Fibroblast of the conjunctiva (primary cell): ENCODE data around the gene NEIL1.
"Not testable (repeated sequence)": the region's sequence is repeated elsewhere in the genome, so short reads cannot be mapped to it uniquely, and the experiment has no call there.

Experiments used
- DNase-seq: peaks from one replicate; pipeline ENCODE4 v3.0.0-alpha.2; 2010; ENCODE audit warnings: low read depth

NEIL1 gene

GRCh38 chr15:75346796-75347221 is at the start of gene NEIL1:
TSS of gene NEIL1 (plus strand) at chr15:75347039. CDS start at chr15:75348906, 1,867 bp downstream.
- DNase-seq, result no peak

DNA sequence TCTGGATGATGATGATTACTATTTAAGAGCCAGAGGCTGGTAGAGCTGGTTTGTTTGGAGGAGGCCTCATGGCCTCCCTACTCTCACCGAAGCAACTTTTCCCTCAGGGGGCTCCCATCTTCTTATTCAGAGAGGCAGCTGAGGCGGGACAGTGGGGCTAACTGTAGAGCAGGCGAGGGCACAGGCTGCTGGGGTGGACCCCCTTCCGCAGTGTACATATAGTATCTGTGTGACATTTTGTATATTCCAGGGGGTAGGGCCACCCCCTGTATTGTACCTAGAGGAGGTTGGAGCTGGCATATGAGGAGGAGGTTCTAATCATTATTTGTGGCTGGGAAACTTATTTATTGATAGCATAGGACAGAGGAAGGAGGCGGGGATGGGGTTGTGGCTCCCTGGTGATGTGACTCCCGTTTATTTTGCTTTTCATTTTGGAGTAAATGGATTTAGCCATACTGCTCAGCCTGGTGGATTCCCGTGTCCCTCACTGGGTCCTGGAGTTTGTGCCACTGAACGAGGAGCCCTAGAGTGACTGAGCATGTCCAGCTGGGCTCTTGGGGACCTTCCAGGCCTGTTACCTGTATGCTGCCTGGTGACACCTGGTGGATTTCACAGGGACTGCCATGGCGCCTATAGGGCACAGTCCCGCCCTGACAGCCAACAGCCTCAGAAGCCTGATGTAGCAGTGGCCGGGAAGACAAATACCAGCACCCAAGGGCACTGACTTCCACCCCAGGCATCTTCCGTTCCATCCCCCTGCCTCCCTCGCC is 48.1 kb upstream of the NEIL1 start:
- DNase-seq, result not testable (repeated sequence)

DNA sequence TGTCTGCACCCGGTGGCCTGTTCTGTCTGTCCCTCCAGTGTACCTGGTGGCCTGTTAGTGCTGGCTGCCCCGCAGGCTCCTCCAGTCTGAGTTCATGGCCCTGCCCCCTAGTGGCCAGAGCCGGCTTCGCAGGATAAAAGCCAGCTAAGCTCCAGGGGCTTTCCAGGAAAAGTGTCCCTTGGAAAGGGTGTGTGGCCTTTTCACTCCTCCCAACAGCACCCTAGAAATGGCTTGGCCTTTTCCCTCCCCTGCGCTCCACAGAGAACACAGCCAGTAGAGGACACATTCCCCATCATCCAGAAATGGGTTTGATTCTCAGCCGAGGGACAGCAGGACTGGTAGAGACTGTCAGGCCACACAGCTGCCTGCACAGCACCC is 47.5 kb upstream of the NEIL1 start:
- DNase-seq, result not testable (repeated sequence)

GRCh38 chr15:75300026-75300425 is 46.8 kb upstream of the NEIL1 start:
- not testable (repeated sequence) for DNase-seq

DNA sequence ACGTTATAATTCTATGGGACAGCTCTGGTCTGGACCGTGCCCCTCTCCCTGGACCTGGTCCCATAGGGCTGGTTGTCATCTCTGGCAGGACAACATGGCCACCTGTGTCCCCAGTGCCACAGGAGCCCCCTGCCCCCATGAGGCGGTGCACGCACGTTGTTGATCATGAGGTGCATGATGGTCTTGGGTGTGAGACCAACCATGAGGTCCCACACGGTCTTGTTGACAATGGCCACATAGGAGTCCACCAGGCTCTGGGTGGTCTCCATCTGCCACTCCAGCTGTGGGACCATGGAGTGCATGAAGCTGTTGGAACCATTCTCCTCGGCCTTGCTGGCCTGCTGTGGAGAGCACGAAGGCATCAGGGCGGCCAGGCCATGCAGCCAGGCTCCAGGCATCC is 44.5 kb upstream of the NEIL1 start:
- DNase-seq, result no peak

GRCh38 chr15:75302753-75303152 is 44.1 kb upstream of the NEIL1 start:
- DNase-seq, result not testable (repeated sequence)

DNA sequence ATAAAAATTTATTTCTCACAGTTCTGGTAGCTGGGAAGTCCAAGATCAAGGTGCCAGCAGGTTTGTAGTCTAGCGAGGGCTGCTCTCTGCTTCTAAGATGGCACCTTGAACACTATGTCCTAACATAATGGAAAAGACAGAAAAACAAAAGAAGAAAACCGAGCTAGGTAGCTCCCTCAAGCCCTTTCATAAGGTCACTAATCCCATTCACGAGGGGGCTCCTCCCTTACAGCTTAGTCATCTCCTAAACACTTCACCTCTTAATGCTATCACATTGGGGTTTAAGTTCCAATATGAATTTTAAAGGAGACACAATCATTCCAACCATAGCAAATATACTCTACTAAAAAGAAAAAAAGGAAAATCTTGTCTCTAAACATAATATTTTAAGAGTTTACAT is 40.7 kb upstream of the NEIL1 start:
- DNase-seq, result no peak

DNA sequence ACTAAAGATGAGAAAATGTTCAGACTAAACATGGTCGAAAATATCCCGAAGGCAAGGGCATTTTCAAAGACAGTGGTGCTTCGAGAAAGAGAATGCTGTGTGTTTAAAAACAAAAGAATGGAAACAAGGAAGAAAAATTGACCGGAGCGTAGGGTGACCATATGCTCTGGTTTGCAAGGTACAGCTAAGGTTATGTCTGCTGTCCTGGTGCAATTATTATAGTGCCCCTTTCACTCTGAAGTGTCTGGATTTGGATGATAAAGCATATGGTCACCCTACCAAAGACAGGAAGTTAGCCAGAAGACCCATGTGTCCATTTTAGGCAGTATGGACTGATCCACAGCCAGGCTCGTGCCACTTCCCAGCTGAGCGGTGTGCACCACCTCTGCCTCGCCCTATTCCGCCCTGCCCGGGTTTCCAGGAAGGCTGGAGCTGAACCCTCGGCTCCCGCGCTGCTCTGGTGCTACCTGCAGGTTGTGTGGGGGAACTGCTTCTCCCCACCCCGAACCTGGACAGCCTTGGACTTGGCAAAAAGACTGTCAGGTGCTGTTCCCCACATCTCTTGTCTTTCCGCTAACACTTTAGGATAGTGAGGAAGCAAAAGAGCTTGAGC is 39.0 kb upstream of the NEIL1 start:
- peak; percentile 3 for DNase-seq

- no peak for DNase-seq
Observed at GRCh38 chr15:75309711-75310110, 37.1 kb upstream of the NEIL1 start.

DNA sequence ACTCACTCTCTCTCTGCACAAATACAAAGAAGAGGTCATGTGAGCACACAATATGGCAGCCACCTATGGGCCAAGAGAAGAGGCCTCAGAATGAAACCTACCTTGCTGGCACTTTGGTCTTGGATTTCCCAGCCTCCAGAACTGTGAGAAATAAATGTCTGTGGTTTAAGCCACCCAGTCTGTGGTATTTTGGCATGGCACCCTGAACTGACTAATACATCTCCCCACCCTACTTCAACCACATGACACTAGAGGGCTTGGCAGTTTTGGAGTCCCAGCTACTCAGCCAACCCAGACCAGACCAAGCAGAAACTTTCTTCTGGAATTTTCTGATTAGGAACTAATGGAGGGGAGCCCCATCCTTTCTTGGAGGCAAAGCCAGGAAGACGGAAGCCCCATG is 34.3 kb upstream of the NEIL1 start:
- DNase-seq, result not testable (repeated sequence)

- no peak for DNase-seq
Observed at GRCh38 chr15:75313116-75313845, 33.6 kb upstream of the NEIL1 start.

DNA sequence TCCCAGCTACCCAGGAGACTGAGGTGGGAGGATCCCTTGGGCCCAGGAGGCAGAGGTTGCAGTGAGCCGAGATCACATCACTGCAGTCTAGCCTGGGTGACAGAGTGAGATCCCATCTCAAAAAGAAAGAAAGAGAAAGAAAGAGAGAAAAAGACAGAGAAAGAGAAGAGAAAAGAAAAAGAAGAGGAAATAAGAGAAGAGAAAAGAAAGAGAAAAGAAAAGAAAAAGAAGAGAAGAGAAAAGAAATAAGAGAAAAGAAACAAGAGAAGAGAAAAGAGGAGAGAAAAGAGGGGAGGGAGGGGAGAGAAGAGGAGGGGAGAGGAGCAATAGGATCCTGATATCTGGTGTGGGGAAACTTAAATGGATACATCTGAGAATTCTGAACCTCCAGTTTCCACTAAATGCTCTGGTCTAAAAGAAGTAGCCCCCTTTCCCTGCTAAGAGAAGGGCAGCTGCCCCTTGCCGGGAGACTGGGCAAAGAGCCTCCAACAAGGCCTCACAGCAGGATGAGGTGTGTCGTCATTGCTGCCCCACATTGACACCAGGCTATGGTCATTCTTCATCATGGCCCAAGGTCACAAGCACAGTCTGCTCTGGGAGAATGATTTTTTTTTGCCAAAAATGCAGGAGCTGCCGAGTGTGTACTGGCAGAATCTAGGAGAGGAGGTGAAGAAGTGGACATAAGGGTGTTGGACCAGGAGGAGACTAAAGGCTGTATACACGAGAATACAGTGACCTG is 32.1 kb upstream of the NEIL1 start:
- DNase-seq, result no peak

GRCh38 chr15:75319231-75319897 is 27.5 kb upstream of the NEIL1 start:
- not testable (repeated sequence) for DNase-seq

- DNase-seq, result no peak
Observed at GRCh38 chr15:75321711-75322110, 25.1 kb upstream of the NEIL1 start.

GRCh38 chr15:75325922-75326321 is 20.9 kb upstream of the NEIL1 start:
- no peak for DNase-seq

DNA sequence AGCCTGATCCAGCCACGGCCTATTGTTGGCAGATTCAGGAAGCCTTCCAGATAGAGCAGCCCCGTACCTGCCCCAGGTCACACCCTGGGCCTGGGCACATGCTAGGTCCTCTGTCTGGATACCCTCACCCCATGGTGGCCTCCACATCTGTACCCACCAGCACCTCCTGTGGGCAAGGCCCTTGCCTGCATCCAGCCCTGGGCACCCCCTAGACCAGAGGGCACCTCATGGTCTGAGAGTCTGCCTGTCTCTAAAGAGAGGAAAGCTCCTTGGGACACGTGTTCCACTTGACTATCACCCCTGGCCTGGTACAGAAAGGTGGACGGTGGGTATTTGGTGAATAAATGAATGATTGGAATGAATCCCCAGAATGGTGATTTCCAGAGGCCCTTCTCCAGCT is 19.8 kb upstream of the NEIL1 start:
- no peak for DNase-seq

- no peak for DNase-seq
Observed at GRCh38 chr15:75327491-75327890, 19.3 kb upstream of the NEIL1 start.

DNA sequence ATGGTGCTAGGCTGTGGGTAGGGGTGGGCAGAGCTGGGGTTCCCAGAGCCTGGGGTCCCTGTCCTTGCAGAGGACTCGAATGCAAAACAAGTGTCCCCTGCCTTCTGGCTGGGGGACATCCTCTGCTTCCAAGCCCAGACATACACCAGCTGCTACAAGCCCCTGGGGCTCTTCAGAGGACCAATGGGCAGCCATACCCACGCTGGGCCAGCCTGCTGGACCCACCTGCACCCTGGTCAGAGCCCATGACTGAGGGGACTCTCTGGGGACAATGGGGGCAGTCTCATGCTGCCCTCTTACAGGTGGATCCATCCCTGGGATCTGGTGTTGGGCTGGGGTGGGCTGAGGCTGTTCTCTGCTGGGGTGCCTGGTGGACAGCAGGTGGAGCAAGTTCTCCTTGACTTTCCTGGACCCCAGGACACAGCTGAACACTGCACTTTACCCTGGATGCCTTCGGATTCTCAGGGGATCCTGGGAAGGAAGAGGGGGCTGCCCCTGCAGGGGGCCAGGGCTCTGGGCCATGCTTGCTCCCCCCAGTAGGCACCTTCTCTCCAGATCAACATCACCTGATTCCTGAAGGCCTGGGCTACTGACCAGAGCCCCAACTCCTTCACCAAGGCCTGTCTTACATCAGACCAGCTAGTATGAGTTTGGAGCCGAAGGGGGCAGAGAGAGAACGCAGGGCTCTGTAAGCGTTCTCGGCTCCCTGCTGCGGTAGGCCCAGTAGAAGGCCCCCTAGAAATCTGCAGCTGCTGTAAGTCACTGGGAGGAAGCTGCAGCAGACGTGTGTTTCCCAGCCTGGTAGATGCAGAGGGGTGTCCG is 18.1 kb upstream of the NEIL1 start:
- no peak for DNase-seq

DNA sequence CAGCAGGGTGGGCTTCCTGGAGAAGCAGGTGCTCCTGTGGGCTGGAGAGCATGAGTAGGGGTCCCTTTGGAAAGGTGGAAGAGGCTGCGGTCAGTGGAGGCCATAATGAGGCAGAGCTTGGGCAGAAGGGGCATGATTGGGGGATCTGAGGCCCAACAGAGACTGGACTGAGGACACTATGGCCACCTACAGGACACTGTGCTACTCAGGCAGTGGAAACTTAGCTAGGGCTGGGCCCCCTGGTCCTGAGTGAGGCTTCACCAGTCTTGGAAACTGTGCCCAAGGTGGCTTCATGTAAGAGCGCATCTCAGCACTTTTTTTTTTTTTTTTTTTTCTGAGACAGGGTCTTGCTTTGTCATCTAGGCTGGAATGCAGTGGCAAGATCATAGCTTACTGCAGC is 17.3 kb upstream of the NEIL1 start:
- no peak for DNase-seq

DNA sequence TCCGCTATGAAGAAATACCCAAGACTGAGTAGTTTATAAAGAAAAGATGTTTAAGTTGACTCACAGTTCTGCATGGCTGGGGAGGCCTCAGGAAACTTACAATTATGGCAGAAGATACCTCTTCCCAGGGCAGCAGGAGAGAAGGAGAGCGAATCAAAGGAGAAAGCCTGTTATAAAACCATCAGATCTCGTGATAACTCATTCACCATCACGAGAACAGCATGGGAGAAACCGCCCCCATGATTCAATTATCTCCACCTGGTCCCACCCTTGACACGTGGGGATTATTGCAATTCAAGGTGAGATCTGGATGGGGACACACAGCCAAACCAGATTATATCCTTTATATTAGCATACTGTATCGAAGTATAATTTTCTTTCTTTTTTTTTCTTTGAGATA is 14.7 kb upstream of the NEIL1 start:
- not testable (repeated sequence) for DNase-seq
